Fibroblast of pulmonary artery (primary cell): ENCODE results near the gene PTCSC3.
"Not testable (repeated sequence)": the region's sequence is repeated elsewhere in the genome, so short reads cannot be mapped to it uniquely, and the experiment has no call there.

Source experiments
- DNase-seq: peaks from one replicate; pipeline ENCODE4 v3.0.0-alpha.2; 2010; ENCODE audit warnings: low read depth
- H3K4me3 ChIP-seq: replicated peaks from 2 replicates; pipeline ENCODE4 v1.5.1; 2011; ENCODE audit warnings: low read depth, mild to moderate bottlenecking, control low read depth, low read length, moderate library complexity
- CTCF ChIP-seq: IDR thresholded peaks from 2 replicates; pipeline ENCODE4 v1.5.1; 2011; ENCODE audit warnings: mild to moderate bottlenecking, control low read depth, low read length, inconsistent platforms; ENCODE audit errors: missing control alignments

PTCSC3 gene

DNA sequence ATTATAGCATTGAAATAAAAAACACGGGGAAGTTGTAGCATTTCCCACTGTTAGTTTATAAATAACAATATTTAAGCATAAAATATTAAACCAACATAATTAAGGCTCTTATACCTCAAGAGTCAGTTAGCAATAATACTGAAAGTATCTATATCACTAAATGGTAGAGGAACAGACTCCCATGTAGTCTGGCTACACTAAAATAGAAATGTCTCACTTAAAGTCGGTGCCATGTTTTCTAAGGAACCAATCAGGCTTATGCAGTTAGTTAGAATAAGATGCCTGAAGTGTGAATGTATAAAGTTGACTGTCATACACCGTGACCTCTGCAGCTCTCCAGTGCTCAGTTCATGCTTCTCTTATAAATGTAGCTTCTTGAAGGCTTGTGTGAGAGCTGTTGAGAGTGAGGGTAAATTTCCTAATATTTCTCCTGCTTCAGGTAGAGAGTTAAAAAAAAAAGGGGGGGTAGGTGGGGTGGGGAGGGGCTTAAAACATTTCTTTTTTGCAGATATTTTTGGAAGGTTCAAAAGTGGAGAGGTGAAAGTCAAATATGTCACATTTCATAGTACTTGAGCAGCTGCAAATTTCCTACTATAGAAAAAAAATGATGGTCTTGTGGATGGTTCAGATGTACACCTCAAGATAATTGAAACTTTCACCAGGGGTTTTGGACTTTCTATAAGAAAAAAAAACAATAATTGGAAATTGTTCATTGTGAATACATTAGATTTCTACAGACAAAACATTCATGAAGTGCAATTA, 64.5 kb downstream of the PTCSC3 start:
- no peak for TF ChIP-seq CTCF
- no peak overlapping the region for H3K4me3 ChIP-seq
- no peak for DNase-seq

GRCh38 chr14:36105401-36105800, 71.1 kb downstream of the PTCSC3 start:
- no peak for DNase-seq
- no peak overlapping the region for H3K4me3 ChIP-seq
- no peak for TF ChIP-seq CTCF

- H3K4me3 ChIP-seq, DNase-seq: not testable (repeated sequence)
These were observed 72.3 kb downstream of the PTCSC3 start for GRCh38 chr14:36104258-36104657.

GRCh38 chr14:36099619-36100018, 76.9 kb downstream of the PTCSC3 start:
- no peak for DNase-seq
- H3K4me3 ChIP-seq, result no peak overlapping the region
- no peak for TF ChIP-seq CTCF

- no peak for DNase-seq
- no peak overlapping the region for H3K4me3 ChIP-seq
- no peak for TF ChIP-seq CTCF
These were observed 79.2 kb downstream of the PTCSC3 start for GRCh38 chr14:36097356-36097755.

GRCh38 chr14:36096090-36096489, 80.4 kb downstream of the PTCSC3 start:
- no peak overlapping the region for H3K4me3 ChIP-seq
- no peak for DNase-seq
- TF ChIP-seq CTCF, result no peak

DNA sequence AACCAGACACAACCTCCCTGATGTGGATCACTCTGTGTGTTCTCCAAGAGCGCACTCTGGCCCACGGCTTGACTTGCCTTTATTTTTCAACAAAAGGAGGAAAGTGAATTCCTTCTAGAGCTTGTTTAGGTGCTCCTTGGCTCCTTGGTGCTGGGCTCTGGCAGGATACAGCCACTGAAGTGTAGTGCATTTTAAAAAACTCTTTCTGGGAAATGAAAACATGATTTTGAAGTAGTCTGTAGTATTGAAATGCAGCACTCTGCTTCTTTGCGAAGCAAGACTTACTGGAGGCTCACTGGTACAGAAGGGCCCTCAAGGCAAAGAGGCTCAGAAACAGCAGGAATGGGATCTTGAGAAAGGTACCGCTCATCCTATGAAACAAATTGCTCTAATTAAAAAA, 81.6 kb downstream of the PTCSC3 start:
- no peak for DNase-seq
- H3K4me3 ChIP-seq, result no peak overlapping the region
- no peak for TF ChIP-seq CTCF
